Choroid plexus epithelial cell (primary cell): ENCODE measurements around the gene ITPRIPL2.

Experiments
- DNase-seq: peaks from one replicate; pipeline ENCODE4 v3.0.0-alpha.2; 2010; ENCODE audit warnings: low read depth
- H3K4me3 ChIP-seq: 2 replicates; pipeline ENCODE4 v1.5.1; 2011; ENCODE audit warnings: low read depth, mild to moderate bottlenecking, control low read depth, low read length, moderate library complexity
- TF ChIP-seq, protein P1 (sequence below): conservative IDR thresholded peaks from 2 replicates; pipeline ENCODE4 v1.5.1; 2011; ENCODE audit warnings: low read depth, mild to moderate bottlenecking, control low read depth, inconsistent platforms, low read length, moderate library complexity

The ITPRIPL2 gene

DNA sequence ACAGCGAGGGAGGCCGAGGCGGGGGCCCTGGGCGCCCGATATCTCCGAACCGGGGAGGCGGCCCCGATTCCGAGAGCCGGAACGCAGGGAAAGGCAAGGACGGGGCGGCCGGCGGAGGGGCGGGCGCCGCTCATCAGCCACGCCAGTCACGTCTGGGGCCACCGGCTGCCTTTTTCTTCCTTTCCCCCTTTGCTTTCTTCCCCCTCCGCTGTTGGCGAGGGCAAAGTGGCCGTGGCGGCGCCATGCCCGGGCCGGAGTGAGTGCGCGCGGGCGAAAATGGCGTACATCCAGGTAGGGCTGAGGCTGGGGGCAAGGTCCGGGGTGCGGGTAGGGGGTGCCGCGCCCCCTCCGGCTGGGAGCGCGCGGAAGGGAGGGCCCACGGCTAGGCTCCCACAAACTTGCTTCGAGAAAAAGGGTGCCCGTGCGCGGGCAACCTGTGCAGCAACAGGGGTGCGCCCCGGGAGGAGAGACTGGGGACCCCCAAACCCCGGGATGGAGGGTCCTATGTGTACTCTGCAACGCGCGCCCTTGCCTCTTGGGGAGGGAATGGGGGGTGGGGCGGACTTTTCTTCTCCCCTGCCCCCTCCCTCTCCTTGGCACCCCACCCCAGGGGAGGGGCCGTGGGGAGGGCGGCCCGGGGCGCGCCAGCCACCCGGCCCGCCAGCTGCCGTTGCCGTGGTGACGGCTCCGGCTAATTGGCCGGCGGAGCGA lies 54.8 kb downstream of the ITPRIPL2 start:
- TF ChIP-seq, protein P1, sequence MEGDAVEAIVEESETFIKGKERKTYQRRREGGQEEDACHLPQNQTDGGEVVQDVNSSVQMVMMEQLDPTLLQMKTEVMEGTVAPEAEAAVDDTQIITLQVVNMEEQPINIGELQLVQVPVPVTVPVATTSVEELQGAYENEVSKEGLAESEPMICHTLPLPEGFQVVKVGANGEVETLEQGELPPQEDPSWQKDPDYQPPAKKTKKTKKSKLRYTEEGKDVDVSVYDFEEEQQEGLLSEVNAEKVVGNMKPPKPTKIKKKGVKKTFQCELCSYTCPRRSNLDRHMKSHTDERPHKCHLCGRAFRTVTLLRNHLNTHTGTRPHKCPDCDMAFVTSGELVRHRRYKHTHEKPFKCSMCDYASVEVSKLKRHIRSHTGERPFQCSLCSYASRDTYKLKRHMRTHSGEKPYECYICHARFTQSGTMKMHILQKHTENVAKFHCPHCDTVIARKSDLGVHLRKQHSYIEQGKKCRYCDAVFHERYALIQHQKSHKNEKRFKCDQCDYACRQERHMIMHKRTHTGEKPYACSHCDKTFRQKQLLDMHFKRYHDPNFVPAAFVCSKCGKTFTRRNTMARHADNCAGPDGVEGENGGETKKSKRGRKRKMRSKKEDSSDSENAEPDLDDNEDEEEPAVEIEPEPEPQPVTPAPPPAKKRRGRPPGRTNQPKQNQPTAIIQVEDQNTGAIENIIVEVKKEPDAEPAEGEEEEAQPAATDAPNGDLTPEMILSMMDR = no peak
- peak overlapping the region; percentile 37 for H3K4me3 ChIP-seq
- DNase-seq = no peak

DNA sequence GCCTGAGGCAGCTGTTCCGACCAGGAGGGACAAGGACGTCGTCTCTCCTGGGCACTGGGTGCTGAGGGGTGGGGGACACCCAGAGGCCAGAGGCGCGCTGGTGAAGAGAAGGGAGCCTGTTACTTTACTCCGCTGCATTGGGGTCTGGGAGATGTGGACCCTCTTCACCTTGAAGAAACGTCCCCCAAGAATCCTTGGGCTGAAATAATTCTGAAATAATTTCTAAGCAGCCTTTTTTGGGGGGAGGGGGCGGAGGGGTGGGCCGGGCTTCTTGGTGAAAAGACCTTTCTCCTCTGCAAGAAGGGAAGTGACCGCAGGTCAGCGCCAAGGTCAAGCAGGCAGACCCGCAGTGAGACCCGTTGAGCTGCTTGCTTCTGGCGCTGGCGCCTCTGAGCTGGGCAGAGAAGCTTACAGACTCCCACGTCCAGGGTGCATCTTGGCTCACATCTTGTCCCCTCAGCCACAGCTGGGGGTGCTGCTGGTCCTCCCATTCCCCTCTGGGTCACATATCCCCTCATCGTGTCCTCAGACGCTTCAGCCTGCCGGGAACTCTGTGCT lies 55.4 kb downstream of the ITPRIPL2 start:
- no peak overlapping the region for H3K4me3 ChIP-seq
- TF ChIP-seq, protein P1 = no peak
- DNase-seq = no peak

DNA sequence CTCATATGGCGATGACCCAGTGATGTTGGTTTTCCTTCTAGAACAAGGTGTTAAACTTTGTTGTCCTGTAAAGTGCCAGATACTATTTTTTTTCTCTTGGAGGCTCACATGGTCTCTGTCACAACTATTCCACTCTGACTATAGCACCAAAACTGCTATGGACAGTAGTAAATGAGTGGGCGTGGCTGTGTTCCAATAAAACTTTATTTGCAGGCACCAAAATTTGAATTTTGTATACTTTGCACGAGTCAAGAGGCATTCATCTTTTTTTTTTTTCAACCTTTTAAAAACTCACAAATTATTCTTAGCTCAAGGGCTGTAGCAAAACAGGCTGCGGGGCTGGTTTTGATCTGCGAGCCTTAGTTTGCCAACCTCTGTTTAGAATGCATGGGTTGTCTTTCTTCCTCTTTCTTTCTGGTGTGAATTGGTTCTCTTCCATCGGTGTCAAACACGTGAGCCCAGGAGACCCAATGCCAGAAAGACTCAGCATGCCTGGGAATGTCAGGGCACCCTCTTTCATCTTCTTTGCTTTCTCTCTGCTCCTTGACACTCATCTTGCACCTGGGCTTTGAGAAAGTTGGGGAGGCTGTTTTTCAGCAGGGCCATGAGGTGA lies 56.4 kb downstream of the ITPRIPL2 start:
- no peak overlapping the region for H3K4me3 ChIP-seq
- TF ChIP-seq, protein P1 = no peak
- DNase-seq = no peak
